ENCODE data around the gene ZC3H11A.
"Not testable (repeated sequence)": the region's sequence is repeated elsewhere in the genome, so short reads cannot be mapped to it uniquely, and the experiment has no call there.

The ZC3H11A gene

GRCh38 chr1:203789966-203790365 lies 5.5 kb upstream of the ZC3H11A start:
- no peak for DNase-seq

- no peak for DNase-seq
These were observed 3.9 kb upstream of the ZC3H11A start for GRCh38 chr1:203791498-203791897.

DNA sequence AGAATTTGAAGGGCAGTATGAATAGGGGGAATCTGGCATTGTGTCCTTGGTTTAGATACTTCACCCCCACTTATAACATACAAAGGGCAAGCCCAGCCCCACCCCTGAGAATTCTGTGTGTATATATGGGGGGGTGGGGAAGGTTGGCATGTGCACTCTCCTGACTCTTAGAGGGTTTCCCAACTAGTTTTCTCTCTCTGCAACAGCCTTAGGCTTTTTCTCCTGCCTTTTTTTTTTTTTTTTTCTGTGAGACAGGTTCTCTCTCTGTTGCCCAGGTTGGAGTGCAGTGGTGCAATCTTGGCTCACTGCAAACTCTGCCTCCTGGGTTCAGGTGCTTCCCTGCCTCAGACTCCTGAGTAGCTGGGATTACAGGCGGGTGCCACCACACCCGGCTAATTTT lies 2.9 kb upstream of the ZC3H11A start:
- no peak for DNase-seq

- DNase-seq = not testable (repeated sequence)
These were observed 1.9 kb upstream of the ZC3H11A start for GRCh38 chr1:203793561-203793960.

- DNase-seq = no peak
These were observed 521 bp upstream of the ZC3H11A start for GRCh38 chr1:203794764-203795440.

DNA sequence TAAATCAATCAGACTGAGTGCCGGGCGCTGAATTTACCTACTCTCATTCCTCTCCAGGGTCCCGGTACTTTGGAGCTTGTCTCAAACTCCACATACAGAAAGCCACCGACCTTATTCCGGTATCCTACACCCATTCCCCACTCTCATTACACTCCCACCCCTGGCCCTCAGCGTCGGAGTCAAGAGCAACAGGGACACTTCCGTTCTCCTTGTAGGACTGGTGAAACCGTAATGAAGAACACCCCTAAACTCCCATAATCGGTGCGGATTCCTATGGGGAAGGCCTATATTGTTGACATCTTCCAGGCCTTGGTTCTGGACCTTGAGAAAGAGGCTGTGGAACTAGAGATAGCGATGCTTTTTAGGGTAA lies 798 bp downstream of the ZC3H11A start:
- DNase-seq = no peak

GRCh38 chr1:203797216-203797615 lies 1.8 kb downstream of the ZC3H11A start:
- no peak for DNase-seq

- no peak for DNase-seq
These were observed 2.7 kb downstream of the ZC3H11A start for GRCh38 chr1:203797948-203798655.

DNA sequence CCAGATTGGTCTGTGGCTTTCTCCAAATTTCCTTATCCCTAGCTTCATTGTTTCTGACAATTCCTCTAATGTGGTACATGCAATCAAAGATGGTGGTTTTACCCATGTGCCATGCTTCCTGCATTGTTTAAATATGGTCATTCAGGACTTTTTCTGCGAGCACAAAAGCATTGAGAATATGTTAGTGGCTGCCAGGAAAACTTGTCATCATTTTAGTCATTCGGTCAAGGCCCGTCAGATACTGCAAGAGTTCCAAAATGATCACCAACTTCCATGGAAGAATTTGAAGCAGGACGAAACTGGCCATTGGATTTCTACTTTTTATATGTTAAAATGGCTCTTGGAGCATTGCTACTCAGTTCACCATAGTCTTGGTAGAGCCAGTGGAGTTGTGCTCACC lies 3.7 kb downstream of the ZC3H11A start:
- DNase-seq = no peak

DNA sequence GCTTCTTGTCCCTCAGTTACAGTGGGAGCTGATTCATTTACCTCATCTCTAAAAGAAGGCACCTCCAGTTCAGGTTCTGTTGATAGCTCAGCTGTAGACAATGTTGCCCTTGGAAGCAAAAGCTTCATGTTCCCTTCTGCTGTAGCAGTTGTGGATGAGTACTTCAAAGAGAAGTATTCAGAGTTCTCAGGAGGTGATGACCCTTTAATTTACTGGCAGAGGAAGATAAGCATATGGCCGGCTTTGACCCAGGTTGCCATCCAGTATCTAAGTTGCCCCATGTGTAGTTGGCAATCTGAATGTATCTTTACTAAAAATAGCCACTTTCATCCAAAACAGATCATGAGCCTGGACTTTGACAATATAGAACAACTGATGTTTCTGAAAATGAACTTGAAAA lies 4.5 kb downstream of the ZC3H11A start:
- no peak for DNase-seq

GRCh38 chr1:203805689-203806088 lies 10.3 kb downstream of the ZC3H11A start:
- no peak for DNase-seq

DNA sequence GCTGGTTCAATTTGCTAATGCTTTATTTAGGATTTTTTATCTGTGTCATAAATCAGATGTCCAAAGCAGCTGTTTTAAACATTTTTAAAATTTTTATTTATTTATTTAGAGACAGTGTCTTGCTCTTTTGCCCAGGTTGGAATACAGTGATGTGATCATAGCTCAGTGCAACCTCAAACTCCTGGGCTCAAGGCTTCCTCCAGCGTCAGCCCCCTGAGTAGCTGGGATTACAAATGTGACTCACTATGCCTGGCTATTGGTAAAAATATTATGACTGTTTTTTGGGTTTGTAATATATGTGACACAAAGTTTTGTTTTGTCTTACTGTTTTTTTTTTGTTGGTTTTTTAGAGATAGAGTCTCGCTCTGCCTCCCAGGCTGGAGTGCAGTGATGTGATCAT lies 11.8 kb downstream of the ZC3H11A start:
- DNase-seq = no peak

GRCh38 chr1:203813581-203814341 lies 18.3 kb downstream of the ZC3H11A start:
- no peak for DNase-seq

- no peak for DNase-seq
These were observed 23.0 kb downstream of the ZC3H11A start for GRCh38 chr1:203818399-203818798.

DNA sequence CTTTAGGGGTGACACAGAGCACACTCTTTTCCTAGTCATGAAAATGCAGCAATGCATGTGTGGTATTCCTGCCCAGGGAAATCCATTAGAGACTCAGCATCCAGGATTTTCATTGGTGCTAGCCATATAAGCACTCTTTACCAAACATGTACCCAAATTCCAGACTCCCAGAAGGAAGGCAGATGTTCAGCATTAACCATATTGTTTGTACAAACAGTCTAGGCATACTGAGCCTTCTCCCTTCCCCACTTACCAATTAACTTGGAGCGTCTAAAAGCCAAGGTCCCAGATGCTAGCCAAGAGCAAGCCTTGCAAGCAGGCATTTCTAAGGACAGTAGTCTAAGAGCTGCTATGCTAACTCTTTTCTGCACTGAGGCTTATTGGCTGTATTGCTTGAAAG lies 27.9 kb downstream of the ZC3H11A start:
- DNase-seq = no peak

DNA sequence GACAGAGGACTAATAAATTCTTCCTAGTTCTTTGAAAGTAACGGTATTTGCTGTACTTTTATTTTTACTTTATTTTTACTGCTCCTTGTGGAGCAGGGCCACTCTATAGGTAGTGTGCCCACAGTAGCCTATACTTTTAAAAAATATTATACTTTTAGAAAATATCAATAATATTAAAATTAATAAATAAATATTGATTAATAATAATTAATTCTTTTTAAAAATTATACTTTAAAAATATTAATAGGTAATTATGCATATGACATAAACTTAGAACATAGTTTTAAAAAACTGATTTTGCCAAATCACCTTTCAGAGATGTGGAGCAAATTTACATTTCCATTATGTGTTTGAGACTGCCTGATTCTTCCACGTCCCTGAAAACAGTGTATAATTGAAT lies 30.8 kb downstream of the ZC3H11A start:
- DNase-seq = no peak

GRCh38 chr1:203828002-203828401 lies 32.6 kb downstream of the ZC3H11A start:
- DNase-seq = no peak

GRCh38 chr1:203828503-203828902 lies 33.1 kb downstream of the ZC3H11A start:
- no peak for DNase-seq

- DNase-seq = not testable (repeated sequence)
These were observed 33.8 kb downstream of the ZC3H11A start for GRCh38 chr1:203829247-203829646.

DNA sequence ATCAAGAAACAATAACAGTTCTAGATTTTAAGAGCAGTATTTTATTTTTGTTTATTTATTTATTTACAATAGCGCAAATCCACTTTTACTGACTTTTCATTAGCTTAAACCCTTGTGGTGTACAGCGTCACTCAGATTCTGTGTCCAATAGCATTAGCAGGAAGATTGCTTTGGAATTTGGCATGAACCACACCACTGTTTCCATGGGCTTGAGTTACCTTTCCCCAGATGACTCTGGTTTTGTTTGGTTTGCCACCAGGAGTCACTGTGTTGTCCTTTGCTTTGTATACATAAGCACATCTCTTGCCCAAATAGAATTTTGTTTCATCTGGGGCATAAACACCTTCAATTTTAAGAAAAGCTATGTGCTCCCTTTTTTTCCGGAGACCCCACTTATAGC lies 40.1 kb downstream of the ZC3H11A start:
- no peak for DNase-seq

DNA sequence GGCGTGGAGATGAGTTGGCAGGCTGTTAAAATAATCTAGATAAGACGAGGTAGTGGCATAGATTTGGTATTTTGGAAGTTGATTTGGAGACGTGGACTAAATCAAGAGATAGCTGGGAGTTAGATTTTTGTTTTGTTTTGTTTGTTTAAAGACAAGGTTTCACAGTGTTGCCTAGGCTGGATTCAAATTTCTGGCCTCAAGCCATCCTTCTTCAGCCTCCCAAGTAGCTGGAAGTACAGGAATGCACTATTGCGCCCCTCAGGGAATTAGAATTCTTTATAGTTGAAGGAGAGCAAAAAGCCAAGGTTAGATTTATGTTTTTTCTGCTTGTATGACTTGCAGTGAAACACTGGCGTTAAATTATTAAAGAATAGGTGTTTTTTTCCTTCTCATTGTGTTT lies 43.7 kb downstream of the ZC3H11A start:
- no peak for DNase-seq

DNA sequence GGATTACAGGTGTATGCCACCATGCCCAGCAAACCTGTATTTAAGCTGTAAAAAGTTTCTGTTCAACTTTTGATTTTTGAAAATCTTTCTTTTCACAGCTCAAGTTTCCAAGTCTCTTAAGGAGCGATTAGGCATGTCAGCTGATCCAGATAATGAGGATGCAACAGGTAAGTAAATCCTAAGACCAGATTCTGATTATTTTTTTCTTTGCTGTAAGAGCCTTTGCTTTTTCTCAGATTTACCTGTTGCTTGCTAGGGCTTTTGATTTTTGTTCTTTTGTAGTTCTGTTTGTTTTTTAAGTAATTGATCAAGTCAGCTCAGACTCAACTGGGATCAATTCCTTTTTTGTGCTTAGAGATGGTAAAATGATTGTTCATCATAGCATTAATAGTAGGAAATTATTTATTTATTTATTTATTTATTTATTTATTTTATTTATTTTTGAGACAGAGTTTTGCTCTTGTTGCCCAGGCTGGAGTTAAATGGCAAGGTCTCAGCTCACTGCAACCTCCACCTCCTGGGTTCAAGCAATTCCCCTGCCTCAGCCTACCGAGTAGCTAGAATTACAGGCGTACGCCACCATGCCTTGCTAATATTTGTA lies 44.9 kb downstream of the ZC3H11A start:
- DNase-seq = no peak

DNA sequence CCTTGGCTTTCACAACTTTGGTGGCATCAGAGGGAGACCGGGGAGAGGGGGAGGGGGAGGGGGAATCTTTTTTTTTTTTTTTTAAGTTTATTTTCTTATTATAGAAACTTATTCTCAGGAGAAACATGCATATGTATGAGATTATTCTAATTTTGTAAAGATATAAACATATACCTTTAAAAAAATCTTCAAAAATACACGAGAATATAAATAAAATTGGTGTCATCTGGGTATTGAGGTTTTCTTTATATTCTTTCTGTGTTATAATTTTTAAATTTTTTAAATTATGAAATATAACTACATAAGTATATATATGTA lies 47.1 kb downstream of the ZC3H11A start:
- DNase-seq = no peak

GRCh38 chr1:203843435-203843834 lies 48.0 kb downstream of the ZC3H11A start:
- no peak for DNase-seq
